ENCODE data around the gene ALPI.
"Not testable (repeated sequence)": the region's sequence is repeated elsewhere in the genome, so short reads cannot be mapped to it uniquely, and the experiment has no call there.

Gene ALPI

GRCh38 chr2:232455426-232456255 lies at the start of gene ALPI:
Gene ALPI (plus strand): TSS chr2:232456153. CDS start chr2:232456200, 47 bp downstream.
- Histone ChIP-seq H3K36me3 (replicated peaks; ENCODE audit: low read depth, low read length) (no peaks in the 10 kb centered on the region), H2AFZ (ENCODE audit: low read depth, low read length) (no peak within 1 kb of the TSS), H3K27me3 (ENCODE audit: low read depth, low read length) (no peaks in the 10 kb centered on the region), H3K4me1 (ENCODE audit: low read length) (no peaks in the 10 kb centered on the region), H3K79me2 (ENCODE audit: low read length) (no peaks in the 10 kb centered on the region), H3K27ac (ENCODE audit: low read length) (no peak within 1 kb of the TSS), H3K9ac (ENCODE audit: low read length) (no peak within 1 kb of the TSS), H4K20me1 (ENCODE audit: insufficient read depth, low read length) (no peaks in the 10 kb centered on the region), H3K9me3 (ENCODE audit: insufficient read depth, low read length) (no peaks in the 10 kb centered on the region), H3K4me2 (ENCODE audit: low read length) (no peak within 1 kb of the TSS), H3K4me3 (ENCODE audit: low read length) (no peak within 1 kb of the TSS)
- TF ChIP-seq CTCF (IDR thresholded peaks at IDR 0.05; ENCODE audit: low read depth, low read length) (no peak), EZH2phosphoT487 (IDR thresholded peaks at IDR 0.05; ENCODE audit: low read depth) (no peak)

DNA sequence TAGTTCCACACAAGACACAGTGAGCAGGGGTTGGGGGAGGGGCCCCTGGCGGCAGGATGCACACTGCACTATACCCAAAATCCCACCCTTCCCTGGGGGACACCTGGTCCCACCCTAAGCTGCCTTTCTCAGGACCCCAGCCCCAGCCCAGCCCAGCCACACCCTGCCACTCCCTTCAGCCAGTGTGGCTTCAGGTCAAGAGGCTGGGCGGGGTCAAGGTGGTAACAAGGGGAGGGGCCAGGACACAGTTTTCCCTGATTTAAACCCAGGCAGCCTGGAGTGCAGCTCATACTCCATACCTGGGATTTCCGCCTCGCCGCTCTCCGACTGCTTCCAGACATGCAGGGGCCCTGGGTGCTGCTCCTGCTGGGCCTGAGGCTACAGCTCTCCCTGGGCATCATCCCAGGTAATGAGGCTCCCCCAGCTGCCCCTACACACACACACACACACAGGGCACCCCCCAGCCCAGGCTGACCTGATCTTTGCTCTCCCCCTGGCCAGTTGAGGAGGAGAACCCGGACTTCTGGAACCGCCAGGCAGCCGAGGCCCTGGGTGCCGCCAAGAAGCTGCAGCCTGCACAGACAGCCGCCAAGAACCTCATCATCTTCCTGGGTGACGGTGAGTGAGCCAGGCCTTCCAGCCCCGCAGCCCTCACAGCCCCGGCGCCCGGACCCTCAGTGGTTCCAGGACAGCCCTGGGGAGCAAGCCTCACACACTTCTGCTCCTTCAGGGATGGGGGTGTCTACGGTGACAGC lies 49.2 kb upstream of the ALPI start, which contains the start of gene ALPG:
Gene ALPG (plus strand): TSS at position 289 of the 755 bp plus-strand sequence. CDS start 51 bp downstream, at position 340.
- Histone ChIP-seq H3K9ac (ENCODE audit: low read length) (no peak within 1 kb of the TSS), H3K9me3 (ENCODE audit: insufficient read depth, low read length) (no peaks in the 10 kb centered on the region), H3K4me3 (ENCODE audit: low read length) (no peak within 1 kb of the TSS), H3K36me3 (replicated peaks; ENCODE audit: low read depth, low read length) (no peaks in the 10 kb centered on the region), H3K4me2 (ENCODE audit: low read length) (no peak within 1 kb of the TSS), H3K27me3 (ENCODE audit: low read depth, low read length) (no peaks in the 10 kb centered on the region), H2AFZ (ENCODE audit: low read depth, low read length) (no peak within 1 kb of the TSS), H3K79me2 (ENCODE audit: low read length) (no peaks in the 10 kb centered on the region), H3K27ac (ENCODE audit: low read length) (no peak within 1 kb of the TSS), H3K4me1 (ENCODE audit: low read length) (no peaks in the 10 kb centered on the region), H4K20me1 (ENCODE audit: insufficient read depth, low read length) (no peaks in the 10 kb centered on the region)
- no peak for TF ChIP-seq EZH2phosphoT487 (IDR thresholded peaks at IDR 0.05; ENCODE audit: low read depth)
- no peak for TF ChIP-seq CTCF (IDR thresholded peaks at IDR 0.05; ENCODE audit: low read depth, low read length)

DNA sequence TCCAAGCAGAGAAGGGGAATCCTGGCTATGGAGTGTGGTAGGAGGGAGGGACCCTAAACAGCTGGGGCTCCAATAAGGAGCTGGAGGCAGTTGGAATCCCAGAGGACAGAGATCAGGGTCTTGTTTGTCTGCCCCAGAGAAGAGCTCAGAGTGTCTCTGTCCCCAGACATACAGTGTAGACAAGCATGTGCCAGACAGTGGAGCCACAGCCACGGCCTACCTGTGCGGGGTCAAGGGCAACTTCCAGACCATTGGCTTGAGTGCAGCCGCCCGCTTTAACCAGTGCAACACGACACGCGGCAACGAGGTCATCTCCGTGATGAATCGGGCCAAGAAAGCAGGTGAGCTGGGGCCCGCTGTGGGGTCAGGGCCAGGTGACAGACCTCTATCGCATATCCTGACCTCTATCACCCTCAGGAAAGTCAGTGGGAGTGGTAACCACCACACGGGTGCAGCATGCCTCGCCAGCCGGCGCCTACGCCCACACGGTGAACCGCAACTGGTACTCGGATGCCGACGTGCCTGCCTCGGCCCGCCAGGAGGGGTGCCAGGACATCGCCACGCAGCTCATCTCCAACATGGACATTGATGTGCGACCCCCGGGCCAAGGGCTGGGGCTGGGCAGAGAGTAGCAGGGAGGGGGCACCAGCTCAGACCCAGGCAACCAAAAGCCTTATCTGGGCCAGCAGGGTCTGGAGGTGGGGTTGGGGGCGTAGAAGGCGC lies 48.4 kb upstream of the ALPI start:
- H4K20me1 ChIP-seq (ENCODE audit: insufficient read depth, low read length), result not testable (repeated sequence)

DNA sequence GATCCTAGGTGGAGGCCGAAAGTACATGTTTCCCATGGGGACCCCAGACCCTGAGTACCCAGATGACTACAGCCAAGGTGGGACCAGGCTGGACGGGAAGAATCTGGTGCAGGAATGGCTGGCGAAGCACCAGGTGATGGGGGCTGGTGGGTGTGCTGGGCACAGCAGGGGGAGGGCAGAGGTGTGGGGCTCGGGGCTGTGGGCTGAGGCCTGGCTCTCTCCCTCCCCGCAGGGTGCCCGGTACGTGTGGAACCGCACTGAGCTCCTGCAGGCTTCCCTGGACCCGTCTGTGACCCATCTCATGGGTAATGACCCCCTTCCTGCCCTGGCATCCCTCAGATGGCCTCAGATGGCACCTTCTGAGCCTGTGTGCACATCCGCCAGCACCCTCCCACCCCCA lies 47.7 kb upstream of the ALPI start:
- H2AFZ ChIP-seq (ENCODE audit: low read depth, low read length); H3K4me3 ChIP-seq (ENCODE audit: low read length); H3K4me2 ChIP-seq (ENCODE audit: low read length); H3K4me1 ChIP-seq (ENCODE audit: low read length); H3K79me2 ChIP-seq (ENCODE audit: low read length); H3K9me3 ChIP-seq (ENCODE audit: insufficient read depth, low read length); H3K36me3 ChIP-seq (replicated peaks; ENCODE audit: low read depth, low read length); H3K27me3 ChIP-seq (ENCODE audit: low read depth, low read length); H4K20me1 ChIP-seq (ENCODE audit: insufficient read depth, low read length); H3K9ac ChIP-seq (ENCODE audit: low read length); H3K27ac ChIP-seq (ENCODE audit: low read length): not testable (repeated sequence)

More for the DNA sequence above, 48.4 kb upstream of the ALPI start:
- not testable (repeated sequence) for H3K36me3 ChIP-seq (replicated peaks; ENCODE audit: low read depth, low read length); H3K4me3 ChIP-seq (ENCODE audit: low read length); H2AFZ ChIP-seq (ENCODE audit: low read depth, low read length); H3K27ac ChIP-seq (ENCODE audit: low read length); H3K27me3 ChIP-seq (ENCODE audit: low read depth, low read length); H3K9ac ChIP-seq (ENCODE audit: low read length); H3K9me3 ChIP-seq (ENCODE audit: insufficient read depth, low read length); H3K79me2 ChIP-seq (ENCODE audit: low read length); H3K4me1 ChIP-seq (ENCODE audit: low read length); H3K4me2 ChIP-seq (ENCODE audit: low read length)

- not testable (repeated sequence) for H3K4me2 ChIP-seq (ENCODE audit: low read length); H2AFZ ChIP-seq (ENCODE audit: low read depth, low read length); H3K27me3 ChIP-seq (ENCODE audit: low read depth, low read length); H4K20me1 ChIP-seq (ENCODE audit: insufficient read depth, low read length); H3K4me1 ChIP-seq (ENCODE audit: low read length); H3K9me3 ChIP-seq (ENCODE audit: insufficient read depth, low read length); H3K9ac ChIP-seq (ENCODE audit: low read length); H3K27ac ChIP-seq (ENCODE audit: low read length); H3K79me2 ChIP-seq (ENCODE audit: low read length); H3K4me3 ChIP-seq (ENCODE audit: low read length); H3K36me3 ChIP-seq (replicated peaks; ENCODE audit: low read depth, low read length)
Observed at GRCh38 chr2:232409617-232410016, 46.3 kb upstream of the ALPI start.
